HepG2 (cell line): Measurements from ENCODE around the gene BMF. TPM values are rescaled to one million over a fixed set of nuclear protein-coding genes. Genes with fewer than 3 reads are reported as not detected.
A peak's percentile ranks its signal among the peaks of the same experiment; 100 is the strongest.

ENCODE experiments used
- ADNP ChIP-seq: sonication (generic); formaldehyde crosslinking; IDR thresholded peaks from 2 replicates; pipeline ENCODE4 v1.4.0; 2020; ENCODE audit warnings: missing genetic modification reagents
- CREM ChIP-seq, 2 experiments: sonication (generic) in 1 of 2; formaldehyde crosslinking in 1 of 2; IDR thresholded peaks; 2 replicates each; pipeline versions ENCODE4 v1.4.0 to v1.6.1; 2016 to 2020; ENCODE audit warnings: antibody characterized with exemption in 1 of 2, mild to moderate bottlenecking in 1 of 2, missing genetic modification reagents in 1 of 2
- ISX ChIP-seq: sonication (generic); formaldehyde crosslinking; conservative IDR thresholded peaks from 2 replicates; pipeline ENCODE4 v1.5.0; 2020; ENCODE audit warnings: missing genetic modification reagents
- KLF11 ChIP-seq: IDR thresholded peaks from 2 replicates; pipeline ENCODE4 v1.6.1; 2016; ENCODE audit warnings: missing compliant biosample characterization
- RFX3 ChIP-seq: IDR thresholded peaks from 2 replicates; pipeline ENCODE4 v1.6.1; 2016; ENCODE audit warnings: missing biosample characterization, missing genetic modification reagents
- SIX1 ChIP-seq: sonication (generic); formaldehyde crosslinking; IDR thresholded peaks from 2 replicates; pipeline ENCODE4 v1.4.0; 2020; ENCODE audit warnings: missing genetic modification reagents, borderline replicate concordance
- SSRP1 ChIP-seq: IDR thresholded peaks from 2 replicates; pipeline ENCODE4 v1.6.1; 2016; ENCODE audit warnings: control low read depth
- TP53 ChIP-seq: sonication (generic); formaldehyde crosslinking; conservative IDR thresholded peaks from 2 replicates; pipeline ENCODE4 v1.4.0; 2020; ENCODE audit warnings: missing genetic modification reagents
- ZFAT ChIP-seq: sonication (generic); formaldehyde crosslinking; conservative IDR thresholded peaks from 2 replicates; pipeline ENCODE4 v1.8.1; 2023; ENCODE audit warnings: missing genetic modification reagents, inconsistent platforms
- ZFY ChIP-seq: sonication (generic); formaldehyde crosslinking; IDR thresholded peaks from 2 replicates; pipeline ENCODE4 v1.4.0; 2020; ENCODE audit warnings: missing genetic modification reagents
- ZNF235 ChIP-seq: sonication (generic); formaldehyde crosslinking; IDR thresholded peaks from 2 replicates; pipeline ENCODE4 v1.8.1; 2023; ENCODE audit warnings: mild to moderate bottlenecking, missing genetic modification reagents, borderline replicate concordance
- ZNF839 ChIP-seq: sonication (generic); formaldehyde crosslinking; IDR thresholded peaks from 2 replicates; pipeline ENCODE4 v1.4.0; 2020; ENCODE audit warnings: missing genetic modification reagents, mild to moderate bottlenecking, borderline replicate concordance
- ZNF883 ChIP-seq: sonication (generic); formaldehyde crosslinking; IDR thresholded peaks from 2 replicates; pipeline ENCODE4 v1.5.1; 2020; ENCODE audit warnings: mild to moderate bottlenecking, missing genetic modification reagents; ENCODE audit errors: not compliant biosample characterization
- ZNF891 ChIP-seq: sonication (generic); formaldehyde crosslinking; IDR thresholded peaks from 2 replicates; pipeline ENCODE4 v1.5.0; 2020; ENCODE audit warnings: mild to moderate bottlenecking, missing genetic modification reagents
- ZSCAN20 ChIP-seq: sonication (generic); formaldehyde crosslinking; IDR thresholded peaks from 2 replicates; pipeline ENCODE4 v1.4.0; 2020; ENCODE audit warnings: missing genetic modification reagents, mild to moderate bottlenecking, borderline replicate concordance
- ZZZ3 ChIP-seq: sonication (generic); formaldehyde crosslinking; IDR thresholded peaks from 2 replicates; pipeline ENCODE4 v1.4.0; 2020; ENCODE audit warnings: missing genetic modification reagents, mild to moderate bottlenecking, borderline replicate concordance
- polyA plus RNA-seq, 8 experiments: library from polyadenylated mRNA; depleted of rRNA in 3 of 8; stranded (reverse) in 7 of 8; unstranded in 1 of 8; fragments of >200 nt; fragmentation: Illumina TruSeq in 4 of 8; extraction: Trizol in 4 of 8; gene quantifications; 2 replicates each; pipeline versions ENCODE4 v1.2.1 to v1.2.3, GENCODE V29; 2011 to 2016; ENCODE audit warnings: low read depth in 4 of 8, missing spikeins in 1 of 8, mixed read lengths in 1 of 8; ENCODE audit not compliant: insufficient read depth in 1 of 8
- total RNA-seq, 5 experiments: library from RNA; depleted of rRNA; stranded (reverse); fragments of >200 nt; fragmentation: Illumina TruSeq; extraction: Trizol; gene quantifications; 2 replicates each; pipeline ENCODE4 v1.2.3, GENCODE V29; 2016; ENCODE audit warnings: low read depth in 1 of 5
- TF ChIP-seq, protein P1 (sequence below): sonication (generic); formaldehyde crosslinking; conservative IDR thresholded peaks from 2 replicates; pipeline ENCODE4 v1.8.0; 2022; ENCODE audit warnings: mild to moderate bottlenecking, moderate library complexity, missing genetic modification reagents
- TF ChIP-seq, protein P2 (sequence below): sonication (generic); formaldehyde crosslinking; conservative IDR thresholded peaks from 2 replicates; pipeline ENCODE4 v1.4.0; 2020; ENCODE audit warnings: mild to moderate bottlenecking, missing genetic modification reagents, moderate library complexity
- TF ChIP-seq, protein P3 (sequence below): sonication (generic); formaldehyde crosslinking; IDR thresholded peaks from 2 replicates; pipeline ENCODE4 v1.9.0; 2022; ENCODE audit warnings: low read depth, missing genetic modification reagents
- TF ChIP-seq, protein P4 (sequence below): sonication (generic); formaldehyde crosslinking; IDR thresholded peaks from 2 replicates; pipeline ENCODE4 v1.5.0; 2020; ENCODE audit warnings: mild to moderate bottlenecking, missing genetic modification reagents, borderline replicate concordance

The BMF gene
- total and polyA plus RNA-seq, 2 of the 13 experiments (the other 11 are each of a cell fraction or from before 2014, with no cell fraction given): 8.7 to 15.9 TPM

DNA sequence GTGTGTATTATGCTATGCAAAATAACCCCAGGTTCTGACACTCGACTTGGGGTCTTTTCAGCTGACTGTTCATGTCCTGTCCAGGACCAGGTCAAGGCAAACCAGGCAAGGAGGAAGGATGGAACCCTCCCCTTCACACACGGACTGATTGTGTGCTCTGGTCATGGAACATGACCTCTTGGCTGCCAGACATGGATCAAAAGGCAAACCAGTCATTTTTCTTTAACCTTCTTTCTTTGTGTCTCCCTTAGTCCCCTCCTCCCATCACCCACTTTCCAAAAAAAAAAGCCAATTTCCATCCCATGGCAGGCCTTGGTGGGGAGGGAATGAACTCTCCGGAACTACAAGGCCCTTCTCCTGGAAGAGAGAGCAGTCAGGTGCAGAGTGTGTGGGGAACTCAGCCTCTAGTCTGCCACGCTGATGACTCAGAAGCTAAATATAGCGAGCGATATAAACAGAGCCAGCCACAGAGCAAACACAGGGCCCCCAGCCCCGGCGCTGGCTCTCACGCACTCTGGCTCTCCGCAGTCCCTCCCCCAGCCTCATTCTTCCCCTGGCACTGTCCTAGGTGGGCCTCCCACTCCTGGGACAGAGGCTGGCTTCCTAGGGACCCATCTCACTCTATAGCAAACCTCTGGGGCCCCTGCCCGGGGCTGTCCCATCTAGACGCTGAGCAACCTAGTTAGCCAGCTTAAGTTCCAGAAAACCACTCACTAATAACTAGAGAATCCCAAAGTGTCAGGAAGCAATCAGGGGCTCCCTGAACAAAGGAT, 10.0 kb downstream of the BMF start (continued):
- TF ChIP-seq, protein P1, sequence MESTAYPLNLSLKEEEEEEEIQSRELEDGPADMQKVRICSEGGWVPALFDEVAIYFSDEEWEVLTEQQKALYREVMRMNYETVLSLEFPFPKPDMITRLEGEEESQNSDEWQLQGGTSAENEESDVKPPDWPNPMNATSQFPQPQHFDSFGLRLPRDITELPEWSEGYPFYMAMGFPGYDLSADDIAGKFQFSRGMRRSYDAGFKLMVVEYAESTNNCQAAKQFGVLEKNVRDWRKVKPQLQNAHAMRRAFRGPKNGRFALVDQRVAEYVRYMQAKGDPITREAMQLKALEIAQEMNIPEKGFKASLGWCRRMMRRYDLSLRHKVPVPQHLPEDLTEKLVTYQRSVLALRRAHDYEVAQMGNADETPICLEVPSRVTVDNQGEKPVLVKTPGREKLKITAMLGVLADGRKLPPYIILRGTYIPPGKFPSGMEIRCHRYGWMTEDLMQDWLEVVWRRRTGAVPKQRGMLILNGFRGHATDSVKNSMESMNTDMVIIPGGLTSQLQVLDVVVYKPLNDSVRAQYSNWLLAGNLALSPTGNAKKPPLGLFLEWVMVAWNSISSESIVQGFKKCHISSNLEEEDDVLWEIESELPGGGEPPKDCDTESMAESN (CRISPR knock-in tag): no peak
- TF ChIP-seq ZSCAN20 (no peak), RFX3 (CRISPR knock-in tag) (no peak), ZNF883 (CRISPR knock-in tag) (no peak), KLF11 (CRISPR knock-in tag) (peak; percentile 81; the same call in 1 of the 2 replicates), SSRP1 (CRISPR knock-in tag) (peak; percentile 91), ZNF839 (CRISPR knock-in tag) (no peak), ISX (CRISPR knock-in tag) (no peak), ZNF235 (CRISPR knock-in tag) (no peak), ADNP (CRISPR knock-in tag) (no peak), ZNF891 (CRISPR knock-in tag) (no peak), ZFAT (CRISPR knock-in tag) (no peak), TP53 (CRISPR knock-in tag) (0 out of 2 replicates have a peak, but pooled peaks have one; percentile 4), ZFY (CRISPR knock-in tag) (peak; percentile 44; the same call in 1 of the 2 replicates), ZZZ3 (no peak), SIX1 (CRISPR knock-in tag) (peak; percentile 51; the same call in 1 of the 2 replicates), CREM (IDR thresholded peaks at IDR 0.05) (peak; percentile 87), CREM (CRISPR knock-in tag; IDR thresholded peaks at IDR 0.05) (no peak)
- TF ChIP-seq, protein P2, sequence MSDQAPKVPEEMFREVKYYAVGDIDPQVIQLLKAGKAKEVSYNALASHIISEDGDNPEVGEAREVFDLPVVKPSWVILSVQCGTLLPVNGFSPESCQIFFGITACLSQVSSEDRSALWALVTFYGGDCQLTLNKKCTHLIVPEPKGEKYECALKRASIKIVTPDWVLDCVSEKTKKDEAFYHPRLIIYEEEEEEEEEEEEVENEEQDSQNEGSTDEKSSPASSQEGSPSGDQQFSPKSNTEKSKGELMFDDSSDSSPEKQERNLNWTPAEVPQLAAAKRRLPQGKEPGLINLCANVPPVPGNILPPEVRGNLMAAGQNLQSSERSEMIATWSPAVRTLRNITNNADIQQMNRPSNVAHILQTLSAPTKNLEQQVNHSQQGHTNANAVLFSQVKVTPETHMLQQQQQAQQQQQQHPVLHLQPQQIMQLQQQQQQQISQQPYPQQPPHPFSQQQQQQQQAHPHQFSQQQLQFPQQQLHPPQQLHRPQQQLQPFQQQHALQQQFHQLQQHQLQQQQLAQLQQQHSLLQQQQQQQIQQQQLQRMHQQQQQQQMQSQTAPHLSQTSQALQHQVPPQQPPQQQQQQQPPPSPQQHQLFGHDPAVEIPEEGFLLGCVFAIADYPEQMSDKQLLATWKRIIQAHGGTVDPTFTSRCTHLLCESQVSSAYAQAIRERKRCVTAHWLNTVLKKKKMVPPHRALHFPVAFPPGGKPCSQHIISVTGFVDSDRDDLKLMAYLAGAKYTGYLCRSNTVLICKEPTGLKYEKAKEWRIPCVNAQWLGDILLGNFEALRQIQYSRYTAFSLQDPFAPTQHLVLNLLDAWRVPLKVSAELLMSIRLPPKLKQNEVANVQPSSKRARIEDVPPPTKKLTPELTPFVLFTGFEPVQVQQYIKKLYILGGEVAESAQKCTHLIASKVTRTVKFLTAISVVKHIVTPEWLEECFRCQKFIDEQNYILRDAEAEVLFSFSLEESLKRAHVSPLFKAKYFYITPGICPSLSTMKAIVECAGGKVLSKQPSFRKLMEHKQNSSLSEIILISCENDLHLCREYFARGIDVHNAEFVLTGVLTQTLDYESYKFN (CRISPR knock-in tag): peak; percentile 97
- TF ChIP-seq, protein P3, sequence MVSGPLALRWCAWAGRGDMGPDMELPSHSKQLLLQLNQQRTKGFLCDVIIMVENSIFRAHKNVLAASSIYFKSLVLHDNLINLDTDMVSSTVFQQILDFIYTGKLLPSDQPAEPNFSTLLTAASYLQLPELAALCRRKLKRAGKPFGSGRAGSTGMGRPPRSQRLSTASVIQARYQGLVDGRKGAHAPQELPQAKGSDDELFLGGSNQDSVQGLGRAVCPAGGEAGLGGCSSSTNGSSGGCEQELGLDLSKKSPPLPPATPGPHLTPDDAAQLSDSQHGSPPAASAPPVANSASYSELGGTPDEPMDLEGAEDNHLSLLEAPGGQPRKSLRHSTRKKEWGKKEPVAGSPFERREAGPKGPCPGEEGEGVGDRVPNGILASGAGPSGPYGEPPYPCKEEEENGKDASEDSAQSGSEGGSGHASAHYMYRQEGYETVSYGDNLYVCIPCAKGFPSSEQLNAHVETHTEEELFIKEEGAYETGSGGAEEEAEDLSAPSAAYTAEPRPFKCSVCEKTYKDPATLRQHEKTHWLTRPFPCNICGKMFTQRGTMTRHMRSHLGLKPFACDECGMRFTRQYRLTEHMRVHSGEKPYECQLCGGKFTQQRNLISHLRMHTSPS (CRISPR knock-in tag): peak; percentile 86; the same call in 1 of the 2 replicates
- TF ChIP-seq, protein P4, sequence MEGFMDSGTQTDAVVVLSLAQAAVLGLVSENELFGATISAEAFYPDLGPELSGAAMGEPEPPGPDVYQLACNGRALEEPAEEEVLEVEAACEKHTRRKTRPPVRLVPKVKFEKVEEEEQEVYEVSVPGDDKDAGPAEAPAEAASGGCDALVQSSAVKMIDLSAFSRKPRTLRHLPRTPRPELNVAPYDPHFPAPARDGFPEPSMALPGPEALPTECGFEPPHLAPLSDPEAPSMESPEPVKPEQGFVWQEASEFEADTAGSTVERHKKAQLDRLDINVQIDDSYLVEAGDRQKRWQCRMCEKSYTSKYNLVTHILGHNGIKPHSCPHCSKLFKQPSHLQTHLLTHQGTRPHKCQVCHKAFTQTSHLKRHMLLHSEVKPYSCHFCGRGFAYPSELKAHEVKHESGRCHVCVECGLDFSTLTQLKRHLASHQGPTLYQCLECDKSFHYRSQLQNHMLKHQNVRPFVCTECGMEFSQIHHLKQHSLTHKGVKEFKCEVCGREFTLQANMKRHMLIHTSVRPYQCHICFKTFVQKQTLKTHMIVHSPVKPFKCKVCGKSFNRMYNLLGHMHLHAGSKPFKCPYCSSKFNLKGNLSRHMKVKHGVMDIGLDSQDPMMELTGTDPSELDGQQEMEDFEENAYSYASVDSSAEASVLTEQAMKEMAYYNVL: peak; percentile 78; the same call in 1 of the 2 replicates
